ENCODE measurements around the gene UAP1L1.

DNA sequence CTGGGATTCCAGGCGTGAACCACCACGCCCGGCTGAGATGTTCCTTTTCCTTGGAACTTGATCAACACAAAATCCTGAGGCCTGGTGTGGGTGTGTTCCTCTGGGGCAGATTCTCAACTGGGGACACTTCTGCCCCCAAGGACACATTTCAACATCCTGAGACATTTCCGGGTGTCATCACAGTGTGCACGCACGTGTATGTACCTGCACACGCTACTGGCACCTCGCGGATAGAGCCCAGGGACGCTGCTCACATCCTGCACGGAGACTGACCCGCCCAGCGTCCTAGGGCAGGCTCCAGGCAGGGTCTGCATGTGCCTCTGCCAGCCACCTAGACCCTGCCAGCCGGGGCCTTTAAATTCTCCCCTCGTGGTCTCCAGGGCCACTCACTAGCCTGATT is 14.9 kb upstream of the UAP1L1 start:
- no peak for TF ChIP-seq TAF1 (IDR thresholded peaks at IDR 0.05; ENCODE audit: low read depth, low read length)
- TF ChIP-seq POLR2AphosphoS5 (IDR thresholded peaks at IDR 0.05; ENCODE audit: low read depth, low read length) = no peak

All from GM12891 (cell line).